MM.1S (cell line): Measurements from ENCODE around the gene FKBP7.

Experiments used
- CTCF ChIP-seq: fragments of 300-600 bp; sonication (generic); IDR thresholded peaks from 2 replicates; pipeline ENCODE4 v1.5.1; 2016; ENCODE audit warnings: antibody characterized with exemption, low read length, mixed read lengths
- EZH2 ChIP-seq: fragments of 300-600 bp; sonication (generic); optimal IDR thresholded peaks from 2 replicates; pipeline ENCODE3; 2017; ENCODE audit warnings: low read depth, mild to moderate bottlenecking, antibody characterized with exemption, low read length, mixed read lengths
- EZH2phosphoT487 ChIP-seq: fragments of 300-600 bp; sonication (generic); IDR thresholded peaks from 2 replicates; pipeline ENCODE4 v1.6.1; 2018; ENCODE audit warnings: antibody characterized with exemption, low read length

GRCh38 chr2:178441426-178441825 is 37.0 kb downstream of the FKBP7 start:
- TF ChIP-seq CTCF (no peak), EZH2 (no peak), EZH2phosphoT487 (no peak)
